RWPE2 (cell line): ENCODE data around the gene UBE2D3.

Experiments used
- ATAC-seq: fragments of 200-7000 bp; cut with Tn5 transposase; 3 replicates; pipeline ENCODE4 v1.9.1; 2021; ENCODE audit warnings: low read depth
- DNase-seq: peaks from one replicate; pipeline ENCODE4 v3.0.0-alpha.2; 2020; ENCODE audit warnings: low spot score
- H3K27ac ChIP-seq: fragments of 450-650 bp; 2 replicates; pipeline ENCODE4 v1.5.1; 2017; ENCODE audit warnings: mild to moderate bottlenecking; ENCODE audit not compliant: poor library complexity, severe bottlenecking
- H3K27me3 ChIP-seq: fragments of 250-450 bp; sonication (Bioruptor Pico); 2 replicates; pipeline ENCODE4 v1.5.1; 2021; ENCODE audit warnings: mild to moderate bottlenecking, moderate library complexity; ENCODE audit not compliant: insufficient read depth, poor library complexity, severe bottlenecking
- H3K36me3 ChIP-seq: fragments of 250-450 bp; sonication (Bioruptor Pico); 2 replicates; pipeline ENCODE4 v1.5.1; 2020; ENCODE audit warnings: low read depth, mild to moderate bottlenecking, moderate library complexity
- H3K4me1 ChIP-seq: fragments of 250-450 bp; sonication (Bioruptor Pico); 2 replicates; pipeline ENCODE4 v1.5.1; 2021; ENCODE audit warnings: mild to moderate bottlenecking, moderate library complexity; ENCODE audit not compliant: insufficient read depth, poor library complexity, severe bottlenecking
- H3K4me3 ChIP-seq: fragments of 250-450 bp; sonication (Bioruptor Pico); 2 replicates; pipeline ENCODE4 v1.5.1; 2021; ENCODE audit warnings: mild to moderate bottlenecking, moderate library complexity; ENCODE audit not compliant: severe bottlenecking
- H3K9me3 ChIP-seq: fragments of 250-450 bp; sonication (Bioruptor Pico); 2 replicates; pipeline ENCODE4 v1.5.1; 2021; ENCODE audit warnings: mild to moderate bottlenecking, moderate library complexity; ENCODE audit not compliant: severe bottlenecking
- TF ChIP-seq, protein P1 (sequence below): fragments of 450-650 bp; IDR thresholded peaks from one replicate; pipeline ENCODE4 v1.5.1; 2017; ENCODE audit warnings: mild to moderate bottlenecking, moderate library complexity; ENCODE audit not compliant: poor library complexity, severe bottlenecking

The UBE2D3 gene

DNA sequence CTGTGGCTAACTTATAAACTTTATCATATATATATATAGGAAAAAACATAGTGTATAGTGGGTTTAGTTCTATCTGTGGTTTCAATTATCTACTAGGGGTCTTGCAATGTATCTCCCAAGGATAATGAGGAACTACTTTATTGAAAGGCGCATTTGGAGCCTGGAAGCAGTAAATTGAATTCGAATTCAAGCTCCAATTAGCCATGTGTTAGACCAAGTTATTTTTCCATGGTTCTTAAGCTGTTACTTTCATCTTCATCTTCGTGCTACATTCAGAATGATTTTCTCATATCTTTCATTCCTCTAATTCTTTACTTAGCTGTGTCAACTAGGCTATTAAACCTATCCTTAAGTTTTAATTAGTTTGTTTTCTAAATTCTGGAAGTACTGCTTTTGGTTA is 39.4 kb downstream of the UBE2D3 start:
- peaks cover 3% of the 10 kb centered on the region for H3K4me1 ChIP-seq
- no peaks in the 10 kb centered on the region for H3K27me3 ChIP-seq
- H3K36me3 ChIP-seq = peaks cover 6% of the 10 kb centered on the region; the same call in 1 of the 2 replicates
- H3K9me3 ChIP-seq = peaks cover 2% of the 10 kb centered on the region
- TF ChIP-seq, protein P1, sequence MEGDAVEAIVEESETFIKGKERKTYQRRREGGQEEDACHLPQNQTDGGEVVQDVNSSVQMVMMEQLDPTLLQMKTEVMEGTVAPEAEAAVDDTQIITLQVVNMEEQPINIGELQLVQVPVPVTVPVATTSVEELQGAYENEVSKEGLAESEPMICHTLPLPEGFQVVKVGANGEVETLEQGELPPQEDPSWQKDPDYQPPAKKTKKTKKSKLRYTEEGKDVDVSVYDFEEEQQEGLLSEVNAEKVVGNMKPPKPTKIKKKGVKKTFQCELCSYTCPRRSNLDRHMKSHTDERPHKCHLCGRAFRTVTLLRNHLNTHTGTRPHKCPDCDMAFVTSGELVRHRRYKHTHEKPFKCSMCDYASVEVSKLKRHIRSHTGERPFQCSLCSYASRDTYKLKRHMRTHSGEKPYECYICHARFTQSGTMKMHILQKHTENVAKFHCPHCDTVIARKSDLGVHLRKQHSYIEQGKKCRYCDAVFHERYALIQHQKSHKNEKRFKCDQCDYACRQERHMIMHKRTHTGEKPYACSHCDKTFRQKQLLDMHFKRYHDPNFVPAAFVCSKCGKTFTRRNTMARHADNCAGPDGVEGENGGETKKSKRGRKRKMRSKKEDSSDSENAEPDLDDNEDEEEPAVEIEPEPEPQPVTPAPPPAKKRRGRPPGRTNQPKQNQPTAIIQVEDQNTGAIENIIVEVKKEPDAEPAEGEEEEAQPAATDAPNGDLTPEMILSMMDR = no peak
- DNase-seq = no peak
- H3K4me3 ChIP-seq = no peak overlapping the region
- no peak overlapping the region for H3K27ac ChIP-seq
- ATAC-seq = no peak

- H3K27ac ChIP-seq = no peak overlapping the region
- TF ChIP-seq, protein P1 = no peak
Observed at GRCh38 chr4:102787096-102787881, 40.1 kb downstream of the UBE2D3 start.

DNA sequence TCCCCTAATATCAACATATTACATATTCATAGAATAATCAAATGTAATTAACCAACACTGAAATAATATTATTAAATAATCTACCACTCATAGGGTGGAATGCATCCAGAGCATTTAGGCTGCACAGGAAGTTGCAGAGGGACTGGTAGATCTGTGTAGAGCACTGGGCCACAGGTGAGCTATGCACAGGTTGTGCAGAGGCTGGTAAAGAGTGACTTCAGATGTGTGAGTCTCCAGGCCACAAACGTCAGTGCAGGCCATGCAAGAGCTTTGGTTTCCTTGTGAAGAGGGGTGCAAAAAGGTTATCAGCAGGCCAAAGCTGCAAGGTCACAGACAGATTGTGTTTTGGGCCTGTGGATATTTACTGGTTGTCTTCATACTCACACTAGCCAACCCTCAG is 41.1 kb downstream of the UBE2D3 start:
- H3K36me3 ChIP-seq = 0 out of 2 replicates have a peak, but pooled peaks cover 2% of the 10 kb centered on the region
- no peak overlapping the region for H3K27ac ChIP-seq
- H3K9me3 ChIP-seq = peaks cover 2% of the 10 kb centered on the region
- no peak overlapping the region for H3K4me3 ChIP-seq
- no peaks in the 10 kb centered on the region for H3K27me3 ChIP-seq
- peaks cover 3% of the 10 kb centered on the region for H3K4me1 ChIP-seq
- TF ChIP-seq, protein P1 = no peak
- DNase-seq (no peak), ATAC-seq (no peak)

More at GRCh38 chr4:102787096-102787881, 40.1 kb downstream of the UBE2D3 start:
- H3K4me1 ChIP-seq = peaks cover 3% of the 10 kb centered on the region
- peaks cover 2% of the 10 kb centered on the region for H3K9me3 ChIP-seq
- H3K4me3 ChIP-seq = no peak overlapping the region
- ATAC-seq (peak; percentile 38; the same call in 1 of the 3 replicates), DNase-seq (no peak)
- no peaks in the 10 kb centered on the region for H3K27me3 ChIP-seq
- 0 out of 2 replicates have a peak, but pooled peaks cover 2% of the 10 kb centered on the region for H3K36me3 ChIP-seq

- Histone ChIP-seq H3K36me3 (no peaks in the 10 kb centered on the region), H3K9me3 (no peaks in the 10 kb centered on the region), H3K4me3 (no peak overlapping the region), H3K27me3 (no peaks in the 10 kb centered on the region), H3K27ac (peak overlapping the region; percentile 26), H3K4me1 (peaks cover 11% of the 10 kb centered on the region)
- TF ChIP-seq, protein P1 = no peak
- ATAC-seq (0 out of 3 replicates have a peak, but pooled peaks have one; percentile 21), DNase-seq (no peak)
Observed at GRCh38 chr4:102783006-102783405, 44.3 kb downstream of the UBE2D3 start.

GRCh38 chr4:102781570-102781969 is 45.8 kb downstream of the UBE2D3 start:
- DNase-seq (no peak), ATAC-seq (no peak)
- H3K27ac ChIP-seq = no peak overlapping the region
- no peaks in the 10 kb centered on the region for H3K36me3 ChIP-seq
- TF ChIP-seq, protein P1 = no peak
- no peaks in the 10 kb centered on the region for H3K27me3 ChIP-seq
- peaks cover 11% of the 10 kb centered on the region for H3K4me1 ChIP-seq
- no peak overlapping the region for H3K4me3 ChIP-seq
- no peaks in the 10 kb centered on the region for H3K9me3 ChIP-seq
